Calu3 (cell line): Measurements from ENCODE around the gene VTI1B. TPM values are rescaled to one million over a fixed set of nuclear protein-coding genes. Genes with fewer than 3 reads are reported as not detected.
A peak's percentile ranks its signal among the peaks of the same experiment; 100 is the strongest.
"Not testable (repeated sequence)": the region's sequence is repeated elsewhere in the genome, so short reads cannot be mapped to it uniquely, and the experiment has no call there.

Experiments
- BruUV-seq: library from RNA; stranded (reverse); fragments of 400-500 nt; replicated peaks from 2 replicates; lab custom pipeline; 2021; lab: Mats Ljungman, UMichigan
- CTCF ChIA-PET: fragments of 300-600 bp; sonication (Branson Sonifier 250); formaldehyde crosslinking; loops from one replicate; lab custom pipeline; 2022; ENCODE audit warnings: antibody characterized with exemption; lab: Charles Lee
- DNase-seq: peaks from one replicate; pipeline ENCODE4 v3.0.0; 2022
- H3K27ac Mint-ChIP-seq: one replicate; pipeline ENCODE4 v1.8.0; 2022; ENCODE audit warnings: mixed read lengths; ENCODE audit not compliant: unreplicated experiment
- H3K27me3 Mint-ChIP-seq: one replicate; pipeline ENCODE4 v1.8.0; 2022; ENCODE audit warnings: mixed read lengths; ENCODE audit not compliant: unreplicated experiment
- H3K36me3 Mint-ChIP-seq: one replicate; pipeline ENCODE4 v1.8.0; 2022; ENCODE audit warnings: mild to moderate bottlenecking, moderate library complexity, mixed read lengths; ENCODE audit not compliant: insufficient read depth, unreplicated experiment
- H3K4me1 Mint-ChIP-seq: one replicate; pipeline ENCODE4 v1.8.0; 2022; ENCODE audit warnings: mild to moderate bottlenecking, low read depth, mixed read lengths; ENCODE audit not compliant: unreplicated experiment
- H3K4me3 Mint-ChIP-seq: one replicate; pipeline ENCODE4 v1.8.0; 2022; ENCODE audit warnings: mild to moderate bottlenecking, low read depth, moderate library complexity, mixed read lengths; ENCODE audit not compliant: unreplicated experiment
- H3K9me3 Mint-ChIP-seq: one replicate; pipeline ENCODE4 v1.8.0; 2022; ENCODE audit warnings: low read depth, mixed read lengths; ENCODE audit not compliant: unreplicated experiment
- CTCF ChIP-seq: fragments of 200-600 bp; IDR thresholded peaks from one replicate; pipeline ENCODE4 v1.8.0; 2022; ENCODE audit warnings: antibody characterized with exemption; ENCODE audit not compliant: unreplicated experiment
- intact Hi-C: fragments of 100-400 bp; cut with micrococcal nuclease; formaldehyde crosslinking; loops from one replicate; pipeline ENCODE4 v1.10.0; 2022; ENCODE audit not compliant: unreplicated experiment
- total RNA-seq: library from RNA; stranded (reverse); gene quantifications from 2 replicates; pipeline ENCODE4 v1.2.3, GENCODE V29; 2022

Gene VTI1B
- total RNA-seq, 1 experiment from 2014 or later, result 75.5 TPM

GRCh38 chr14:67602995-67603545 is 71.4 kb downstream of the VTI1B start:
- H3K27ac Mint-ChIP-seq, result no peak overlapping the region
- no peak overlapping the region for H3K4me3 Mint-ChIP-seq
- CTCF ChIA-PET, result no interaction called here
- TF ChIP-seq CTCF, result no peak
- no TSS peak for BruUV-seq
- no peaks in the 10 kb centered on the region for H3K9me3 Mint-ChIP-seq
- DNase-seq, result no peak
- H3K4me1 Mint-ChIP-seq, result peaks cover 12% of the 10 kb centered on the region
- intact Hi-C loops, result no loop called here
- H3K27me3 Mint-ChIP-seq, result no peaks in the 10 kb centered on the region
- peaks cover 18% of the 10 kb centered on the region for H3K36me3 Mint-ChIP-seq

GRCh38 chr14:67602076-67602475 is 72.4 kb downstream of the VTI1B start:
- intact Hi-C loops, result no loop called here
- Mint-ChIP-seq H3K36me3 (peaks cover 21% of the 10 kb centered on the region), H3K27me3 (no peaks in the 10 kb centered on the region), H3K4me1 (peaks cover 17% of the 10 kb centered on the region), H3K9me3 (no peaks in the 10 kb centered on the region), H3K27ac (no peak overlapping the region), H3K4me3 (no peak overlapping the region)
- no TSS peak for BruUV-seq
- DNase-seq, result no peak
- CTCF ChIA-PET, result no interaction called here
- TF ChIP-seq CTCF, result no peak

GRCh38 chr14:67600562-67600974 is 73.9 kb downstream of the VTI1B start:
- CTCF ChIA-PET, result interaction anchor here (0.5 to 1.9 kb wide), 13 partner anchors 12 to 180 kb away, joined by 3 to 18 read pairs (median 4); no protein-coding TSS in a partner anchor
- H3K27me3 Mint-ChIP-seq, intact Hi-C loops, BruUV-seq, DNase-seq, H3K9me3 Mint-ChIP-seq: not testable (repeated sequence)
- H3K27ac Mint-ChIP-seq, result peak overlapping the region; percentile 85
- peak overlapping the region; percentile 92 for H3K4me3 Mint-ChIP-seq
- peaks cover 21% of the 10 kb centered on the region for H3K36me3 Mint-ChIP-seq
- peaks cover 17% of the 10 kb centered on the region for H3K4me1 Mint-ChIP-seq

GRCh38 chr14:67599698-67600561 is 74.5 kb downstream of the VTI1B start, which contains the start of gene PIGH:
TSS of gene PIGH (minus strand) at chr14:67600268. CDS start at chr14:67600203, 65 bp downstream.
- Mint-ChIP-seq H3K27me3 (no peaks in the 10 kb centered on the region), H3K27ac (peak within 1 kb of the TSS; percentile 85), H3K9me3 (no peaks in the 10 kb centered on the region), H3K4me1 (peaks cover 17% of the 10 kb centered on the region), H3K4me3 (peak within 1 kb of the TSS; percentile 92), H3K36me3 (peaks cover 21% of the 10 kb centered on the region)
- intact Hi-C loops, result no loop called here
- no TSS peak for BruUV-seq
- TF ChIP-seq CTCF, result peak; percentile 75
- CTCF ChIA-PET, result interaction anchor here (0.5 to 1.9 kb wide), 13 partner anchors 11 to 180 kb away, joined by 3 to 18 read pairs (median 4); no protein-coding TSS in a partner anchor
- peak; percentile 94 for DNase-seq

Other genes with a start within 250 kb of the VTI1B start
- gene TMEM229B, start 185.9 kb downstream of the VTI1B start, total RNA-seq, result 0.76 and 2.5 TPM in 2 replicates
- 11.8 and 13.6 TPM in 2 replicates for gene PLEKHH1, start 141.3 kb downstream of the VTI1B start, total RNA-seq
- 19.0 and 19.7 TPM in 2 replicates for gene PIGH, start 74.4 kb downstream of the VTI1B start, total RNA-seq
- gene ARG2, start 54.7 kb downstream of the VTI1B start, total RNA-seq, result 11.2 and 18.4 TPM in 2 replicates
- 117 and 133 TPM in 2 replicates for gene RDH11, start 21.1 kb upstream of the VTI1B start, total RNA-seq
- gene RDH12, start 27.3 kb upstream of the VTI1B start, total RNA-seq, result 0.38 and 0.51 TPM in 2 replicates
- gene ZFYVE26, start 142.0 kb upstream of the VTI1B start, total RNA-seq, result 19.9 and 22.5 TPM in 2 replicates
- 24.7 and 33.0 TPM in 2 replicates for gene RAD51B, start 145.1 kb upstream of the VTI1B start, total RNA-seq